GM08714 (cell line): ENCODE results near the gene CIBAR2.
"Not testable (repeated sequence)": the region's sequence is repeated elsewhere in the genome, so short reads cannot be mapped to it uniquely, and the experiment has no call there.

Source experiments
- H3K4me3 ChIP-seq: fragments of 200-500 bp; sonication (Bioruptor generic); 2 replicates; pipeline ENCODE4 v1.5.1; 2014; ENCODE audit warnings: mild to moderate bottlenecking, low read length, inconsistent platforms
- ZNF274 ChIP-seq: IDR thresholded peaks from 2 replicates; pipeline ENCODE4 v1.6.1; 2012; ENCODE audit warnings: mild to moderate bottlenecking, low read depth, low read length

Gene CIBAR2

GRCh38 chr16:85126705-85127378, 14.6 kb upstream of the CIBAR2 start:
- TF ChIP-seq ZNF274: no peak
- H3K4me3 ChIP-seq: no peak overlapping the region

GRCh38 chr16:85126394-85126704, 14.1 kb upstream of the CIBAR2 start:
- no peak for TF ChIP-seq ZNF274
- H3K4me3 ChIP-seq: no peak overlapping the region

GRCh38 chr16:85125570-85126393, 13.5 kb upstream of the CIBAR2 start:
- no peak for TF ChIP-seq ZNF274
- H3K4me3 ChIP-seq: no peak overlapping the region

DNA sequence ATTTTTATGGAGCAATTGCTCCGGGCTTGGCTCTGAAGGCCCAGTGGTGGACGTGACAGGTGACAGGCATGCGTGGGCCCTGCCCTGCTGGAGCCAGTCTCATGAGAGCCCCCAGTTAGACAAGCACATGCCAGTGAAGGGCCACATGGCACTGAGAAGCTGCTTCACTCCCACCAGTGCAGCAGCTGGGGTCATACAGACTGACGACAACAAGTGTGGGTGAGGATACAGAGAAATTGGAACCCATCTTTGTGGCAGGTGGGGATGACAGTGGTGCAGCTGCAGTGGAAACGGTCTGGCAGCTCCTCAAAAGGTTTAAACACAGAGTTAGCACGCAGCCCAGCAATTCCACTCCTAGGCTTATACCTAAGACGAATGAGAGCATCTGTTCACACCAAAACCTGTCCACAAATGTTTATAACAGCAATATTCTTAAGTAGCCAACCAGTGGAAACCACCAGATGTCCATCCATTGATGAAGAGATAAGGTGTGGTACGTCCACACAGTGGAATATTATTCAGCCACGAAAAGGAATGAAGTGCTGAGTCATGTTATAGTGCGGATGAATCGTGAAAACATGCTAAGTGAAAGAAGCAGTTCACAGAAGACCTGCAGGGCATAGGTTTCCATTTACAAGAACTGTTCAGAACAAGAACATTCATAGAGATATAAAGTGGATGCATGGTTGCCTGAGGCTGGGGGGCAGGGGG, 12.5 kb upstream of the CIBAR2 start:
- TF ChIP-seq ZNF274: no peak
- H3K4me3 ChIP-seq: no peak overlapping the region

DNA sequence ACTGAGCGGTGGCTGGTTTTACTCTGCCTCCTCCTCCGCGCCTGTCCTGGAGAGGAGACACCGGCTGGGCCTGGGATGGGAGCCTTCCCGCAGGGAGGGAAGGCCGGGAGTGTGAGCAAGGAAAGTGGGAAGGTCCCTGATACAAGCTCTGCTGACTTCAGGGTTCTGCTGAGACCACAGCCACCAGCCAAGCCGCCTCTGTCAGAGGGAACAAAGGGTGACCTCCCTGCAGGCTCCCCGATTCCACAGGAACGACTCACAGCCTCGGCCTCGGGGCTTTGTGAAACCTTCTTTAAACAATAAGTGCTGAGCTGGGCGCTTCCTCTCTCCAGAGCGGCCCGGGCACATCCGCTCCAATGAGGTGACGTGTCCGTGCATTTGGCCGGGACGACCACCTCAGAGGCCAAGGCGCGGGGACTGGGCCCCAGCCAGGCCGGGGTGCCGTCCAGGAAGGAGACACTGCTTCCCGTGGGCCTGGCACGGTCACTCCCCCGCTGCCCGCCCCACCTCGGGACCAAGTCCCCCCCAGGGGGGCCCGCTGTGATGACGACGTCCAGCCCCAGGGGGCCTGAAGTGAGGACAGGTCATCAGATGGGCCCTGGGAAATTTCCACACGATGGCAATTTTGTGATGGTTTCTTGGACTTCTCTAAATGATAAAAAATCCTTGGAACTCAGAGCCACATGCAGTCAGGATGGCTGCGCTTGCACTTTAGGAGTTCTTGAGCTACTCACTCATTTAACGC, 11.8 kb upstream of the CIBAR2 start:
- H3K4me3 ChIP-seq: no peak overlapping the region
- TF ChIP-seq ZNF274: no peak

DNA sequence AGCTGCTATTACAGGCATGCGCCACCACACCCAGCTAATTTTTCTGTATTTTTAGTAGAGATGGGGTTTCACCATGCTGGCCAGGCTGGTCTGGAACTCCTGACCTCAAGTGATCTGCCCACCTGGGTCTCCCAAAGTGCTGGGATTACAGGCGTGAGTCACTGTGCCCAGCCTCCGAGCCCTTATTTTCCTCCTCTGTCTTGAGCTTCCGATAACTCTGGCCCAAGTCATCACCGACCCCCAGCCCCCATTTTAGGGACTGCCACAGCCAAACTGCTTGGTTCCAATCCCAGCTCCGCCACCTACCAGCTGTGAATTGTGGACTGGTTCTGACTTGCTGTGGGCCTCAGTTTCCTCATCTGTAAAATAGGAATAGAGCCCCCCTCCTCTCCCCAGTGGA, 11.2 kb upstream of the CIBAR2 start:
- not testable (repeated sequence) for H3K4me3 ChIP-seq

DNA sequence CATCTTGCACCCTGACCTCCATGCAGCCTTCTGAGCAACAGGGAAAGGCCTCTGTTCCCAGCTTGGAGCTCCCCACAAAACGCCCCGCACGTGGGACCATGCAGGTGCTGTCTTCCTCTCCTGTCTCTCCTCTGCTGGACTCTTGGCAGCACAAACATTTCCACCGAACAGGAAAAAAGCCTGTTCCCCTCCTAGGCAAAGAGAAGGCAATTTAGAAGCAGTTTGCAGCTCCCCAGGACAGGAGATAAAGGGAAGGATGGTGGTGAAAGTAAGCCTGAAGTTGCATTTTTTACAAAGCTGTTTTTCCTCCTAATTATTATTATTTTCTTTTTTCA, 7.7 kb upstream of the CIBAR2 start:
- H3K4me3 ChIP-seq: no peak overlapping the region
- TF ChIP-seq ZNF274: no peak

GRCh38 chr16:85117418-85117817, 5.1 kb upstream of the CIBAR2 start:
- TF ChIP-seq ZNF274: no peak
- H3K4me3 ChIP-seq: no peak overlapping the region

- no peak overlapping the region; the same call in 1 of the 2 replicates for H3K4me3 ChIP-seq
- TF ChIP-seq ZNF274: no peak
Observed at GRCh38 chr16:85114909-85115567, 2.8 kb upstream of the CIBAR2 start.

DNA sequence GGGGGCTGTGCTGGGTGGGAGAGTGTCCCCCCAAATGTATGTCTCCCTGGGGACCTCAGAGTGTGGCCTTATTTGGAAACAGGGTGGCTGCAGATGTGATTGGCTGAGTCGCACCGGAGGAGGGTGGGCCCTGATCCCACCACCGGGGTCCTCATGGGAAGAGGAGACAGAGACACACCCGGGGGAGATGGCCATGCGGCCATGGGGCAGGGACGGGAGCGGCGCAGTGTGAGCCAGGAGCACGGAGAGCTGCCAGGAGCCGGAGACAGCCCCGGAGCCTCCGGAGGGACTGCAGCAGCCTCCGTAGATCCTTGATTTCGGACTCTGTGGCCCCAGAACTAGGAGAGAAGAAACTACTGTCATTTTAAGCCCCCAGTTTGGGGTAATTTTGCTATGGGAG, 1.6 kb upstream of the CIBAR2 start:
- TF ChIP-seq ZNF274: no peak
- H3K4me3 ChIP-seq: no peak overlapping the region

GRCh38 chr16:85113168-85113733, 979 bp upstream of the CIBAR2 start:
- no peak for TF ChIP-seq ZNF274
- no peak overlapping the region for H3K4me3 ChIP-seq

GRCh38 chr16:85111184-85111583, 1.1 kb downstream of the CIBAR2 start:
- no peak overlapping the region for H3K4me3 ChIP-seq
- no peak for TF ChIP-seq ZNF274

- no peak overlapping the region for H3K4me3 ChIP-seq
- no peak for TF ChIP-seq ZNF274
Observed at GRCh38 chr16:85110105-85110504, 2.2 kb downstream of the CIBAR2 start.

- H3K4me3 ChIP-seq: no peak overlapping the region
- TF ChIP-seq ZNF274: no peak
Observed at GRCh38 chr16:85107532-85107931, 4.7 kb downstream of the CIBAR2 start.
